SK-N-SH treated with all-trans-retinoic acid at 6 μM for 48 hours (cell line): ENCODE data around the gene MEI4.

Experiments
- ATAC-seq: fragments of 200-7000 bp; cut with Tn5 transposase; 3 replicates; pipeline ENCODE4 v1.9.1; 2020; ENCODE audit warnings: mild to moderate bottlenecking, moderate library complexity
- ARNTL ChIP-seq: fragments of 450-650 bp; formaldehyde crosslinking; IDR thresholded peaks from 2 replicates; pipeline ENCODE4 v1.5.0; 2020; ENCODE audit warnings: low read depth, mild to moderate bottlenecking, moderate library complexity, borderline replicate concordance
- BACH2 ChIP-seq: fragments of 250-450 bp; sonication (Bioruptor Pico); IDR thresholded peaks from 2 replicates; pipeline ENCODE4 v1.9.0; 2021; ENCODE audit warnings: mild to moderate bottlenecking, borderline replicate concordance
- ESRRG ChIP-seq: fragments of 250-450 bp; sonication (Bioruptor Pico); IDR thresholded peaks from 2 replicates; pipeline ENCODE4 v1.6.1; 2021; ENCODE audit warnings: mild to moderate bottlenecking
- GLIS3 ChIP-seq: fragments of 250-450 bp; sonication (Bioruptor Pico); IDR thresholded peaks from 2 replicates; pipeline ENCODE4 v1.5.0; 2020; ENCODE audit warnings: mild to moderate bottlenecking, moderate library complexity
- ISL1 ChIP-seq: fragments of 250-450 bp; sonication (Bioruptor Pico); IDR thresholded peaks from 2 replicates; pipeline ENCODE4 v2.1.2; 2022; ENCODE audit warnings: mild to moderate bottlenecking, moderate library complexity
- OSR1 ChIP-seq: fragments of 250-450 bp; sonication (Bioruptor Pico); IDR thresholded peaks from 2 replicates; pipeline ENCODE4 v1.8.0; 2022; ENCODE audit warnings: moderate library complexity, mild to moderate bottlenecking, inconsistent platforms
- PPARA ChIP-seq: fragments of 250-450 bp; sonication (Bioruptor Pico); IDR thresholded peaks from 2 replicates; pipeline ENCODE4 v1.5.0; 2020; ENCODE audit warnings: mild to moderate bottlenecking, borderline replicate concordance
- RARB ChIP-seq: fragments of 250-450 bp; sonication (Bioruptor Pico); IDR thresholded peaks from 2 replicates; pipeline ENCODE4 v1.8.0; 2021; ENCODE audit warnings: mild to moderate bottlenecking, moderate library complexity
- SNAI2 ChIP-seq: fragments of 250-450 bp; sonication (Bioruptor Pico); IDR thresholded peaks from 2 replicates; pipeline ENCODE4 v1.5.0; 2020; ENCODE audit warnings: mild to moderate bottlenecking, moderate library complexity
- TCF4 ChIP-seq: fragments of 250-450 bp; sonication (Bioruptor Pico); IDR thresholded peaks from 2 replicates; pipeline ENCODE4 v1.8.0; 2021; ENCODE audit warnings: mild to moderate bottlenecking, moderate library complexity, borderline replicate concordance
- TOX ChIP-seq: fragments of 250-450 bp; sonication (Bioruptor Pico); IDR thresholded peaks from 2 replicates; pipeline ENCODE4 v1.8.0; 2021; ENCODE audit warnings: mild to moderate bottlenecking, moderate library complexity, borderline replicate concordance
- ZC3H10 ChIP-seq: fragments of 250-450 bp; sonication (Bioruptor Pico); IDR thresholded peaks from 2 replicates; pipeline ENCODE4 v1.5.1; 2021; ENCODE audit warnings: mild to moderate bottlenecking, moderate library complexity
- ZFP3 ChIP-seq: fragments of 250-450 bp; sonication (Bioruptor Pico); IDR thresholded peaks from 2 replicates; pipeline ENCODE4 v1.5.0; 2020; ENCODE audit warnings: mild to moderate bottlenecking, moderate library complexity
- ZFP30 ChIP-seq: fragments of 450-650 bp; formaldehyde crosslinking; IDR thresholded peaks from 2 replicates; pipeline ENCODE4 v1.5.0; 2022; ENCODE audit warnings: mild to moderate bottlenecking, moderate library complexity
- ZNF565 ChIP-seq: fragments of 450-650 bp; formaldehyde crosslinking; conservative IDR thresholded peaks from 2 replicates; pipeline ENCODE4 v1.5.0; 2020; ENCODE audit warnings: low read depth, mild to moderate bottlenecking, moderate library complexity
- ZNF70 ChIP-seq: fragments of 450-650 bp; formaldehyde crosslinking; IDR thresholded peaks from 2 replicates; pipeline ENCODE4 v1.5.0; 2020; ENCODE audit warnings: mild to moderate bottlenecking, moderate library complexity
- ZNF8 ChIP-seq: fragments of 450-650 bp; formaldehyde crosslinking; IDR thresholded peaks from 2 replicates; pipeline ENCODE4 v1.5.0; 2020; ENCODE audit warnings: mild to moderate bottlenecking, moderate library complexity
- TF ChIP-seq, protein P1 (sequence below): fragments of 250-450 bp; sonication (Bioruptor Pico); IDR thresholded peaks from 2 replicates; pipeline ENCODE4 v1.5.1; 2021; ENCODE audit warnings: mild to moderate bottlenecking, moderate library complexity
- TF ChIP-seq, protein P2 (sequence below): fragments of 250-450 bp; sonication (Bioruptor Pico); IDR thresholded peaks from 2 replicates; pipeline ENCODE4 v1.5.1; 2020; ENCODE audit warnings: low read depth, mild to moderate bottlenecking, moderate library complexity
- TF ChIP-seq, protein P3 (sequence below): fragments of 250-450 bp; sonication (Bioruptor Pico); IDR thresholded peaks from 2 replicates; pipeline ENCODE4 v1.5.0; 2020; ENCODE audit warnings: mild to moderate bottlenecking, moderate library complexity
- TF ChIP-seq, protein P4 (sequence below): fragments of 250-450 bp; sonication (Bioruptor Pico); IDR thresholded peaks from 2 replicates; pipeline ENCODE4 v1.8.0; 2020; ENCODE audit warnings: mild to moderate bottlenecking, moderate library complexity, borderline replicate concordance

Gene MEI4

DNA sequence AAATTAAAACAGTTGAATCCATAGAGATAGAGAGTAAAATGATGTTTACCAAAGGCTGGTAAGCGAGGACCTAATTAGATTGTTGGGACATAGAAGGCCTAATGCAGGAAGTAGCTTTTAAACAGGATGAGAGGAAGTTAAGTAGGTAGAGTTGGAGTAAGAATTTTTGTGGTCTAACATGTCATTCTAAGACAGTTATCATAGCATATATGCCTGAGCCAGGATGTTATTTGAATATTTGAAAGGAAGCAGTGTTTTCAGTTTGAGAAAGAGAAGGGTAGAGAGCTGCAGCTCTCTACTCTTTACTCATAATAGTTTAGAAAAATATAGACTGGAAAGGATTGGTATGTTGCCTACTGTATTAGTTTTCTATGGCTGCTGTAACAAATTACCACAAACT lies 121.6 kb downstream of the MEI4 start:
- no peak for ATAC-seq
- TF ChIP-seq, protein P1, sequence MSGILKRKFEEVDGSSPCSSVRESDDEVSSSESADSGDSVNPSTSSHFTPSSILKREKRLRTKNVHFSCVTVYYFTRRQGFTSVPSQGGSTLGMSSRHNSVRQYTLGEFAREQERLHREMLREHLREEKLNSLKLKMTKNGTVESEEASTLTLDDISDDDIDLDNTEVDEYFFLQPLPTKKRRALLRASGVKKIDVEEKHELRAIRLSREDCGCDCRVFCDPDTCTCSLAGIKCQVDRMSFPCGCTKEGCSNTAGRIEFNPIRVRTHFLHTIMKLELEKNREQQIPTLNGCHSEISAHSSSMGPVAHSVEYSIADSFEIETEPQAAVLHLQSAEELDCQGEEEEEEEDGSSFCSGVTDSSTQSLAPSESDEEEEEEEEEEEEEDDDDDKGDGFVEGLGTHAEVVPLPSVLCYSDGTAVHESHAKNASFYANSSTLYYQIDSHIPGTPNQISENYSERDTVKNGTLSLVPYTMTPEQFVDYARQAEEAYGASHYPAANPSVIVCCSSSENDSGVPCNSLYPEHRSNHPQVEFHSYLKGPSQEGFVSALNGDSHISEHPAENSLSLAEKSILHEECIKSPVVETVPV (CRISPR knock-in tag): no peak
- no peak for TF ChIP-seq TCF4 (CRISPR knock-in tag)
- no peak for TF ChIP-seq OSR1 (CRISPR knock-in tag)
- TF ChIP-seq ZNF70 (CRISPR knock-in tag): no peak
- TF ChIP-seq SNAI2 (CRISPR knock-in tag): no peak
- no peak for TF ChIP-seq ESRRG (CRISPR knock-in tag)
- TF ChIP-seq, protein P2, sequence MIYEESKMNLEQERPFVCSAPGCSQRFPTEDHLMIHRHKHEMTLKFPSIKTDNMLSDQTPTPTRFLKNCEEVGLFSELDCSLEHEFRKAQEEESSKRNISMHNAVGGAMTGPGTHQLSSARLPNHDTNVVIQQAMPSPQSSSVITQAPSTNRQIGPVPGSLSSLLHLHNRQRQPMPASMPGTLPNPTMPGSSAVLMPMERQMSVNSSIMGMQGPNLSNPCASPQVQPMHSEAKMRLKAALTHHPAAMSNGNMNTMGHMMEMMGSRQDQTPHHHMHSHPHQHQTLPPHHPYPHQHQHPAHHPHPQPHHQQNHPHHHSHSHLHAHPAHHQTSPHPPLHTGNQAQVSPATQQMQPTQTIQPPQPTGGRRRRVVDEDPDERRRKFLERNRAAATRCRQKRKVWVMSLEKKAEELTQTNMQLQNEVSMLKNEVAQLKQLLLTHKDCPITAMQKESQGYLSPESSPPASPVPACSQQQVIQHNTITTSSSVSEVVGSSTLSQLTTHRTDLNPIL (CRISPR knock-in tag): no peak
- no peak for TF ChIP-seq ZFP30 (CRISPR knock-in tag)
- no peak for TF ChIP-seq ISL1
- no peak for TF ChIP-seq ZNF565 (CRISPR knock-in tag)

DNA sequence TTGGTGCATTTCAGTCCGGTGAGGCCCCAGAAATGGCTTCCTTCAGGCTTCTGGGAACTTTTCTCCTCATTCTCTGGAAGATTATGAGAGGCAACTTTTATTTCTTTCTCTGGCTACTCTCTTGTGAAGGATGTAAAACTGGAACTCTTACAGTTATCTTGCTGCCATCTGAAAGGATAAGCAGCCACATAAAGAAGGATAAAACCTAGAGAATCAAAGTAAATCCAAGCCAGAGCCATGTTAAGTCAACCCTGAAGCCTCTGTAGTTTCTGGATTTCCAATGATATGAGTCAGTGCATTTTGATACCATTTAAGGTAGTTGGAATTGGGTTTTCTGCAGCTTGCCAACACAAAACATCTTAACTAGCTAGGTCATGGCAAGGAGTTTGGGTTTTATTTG lies 123.6 kb downstream of the MEI4 start:
- TF ChIP-seq, protein P3, sequence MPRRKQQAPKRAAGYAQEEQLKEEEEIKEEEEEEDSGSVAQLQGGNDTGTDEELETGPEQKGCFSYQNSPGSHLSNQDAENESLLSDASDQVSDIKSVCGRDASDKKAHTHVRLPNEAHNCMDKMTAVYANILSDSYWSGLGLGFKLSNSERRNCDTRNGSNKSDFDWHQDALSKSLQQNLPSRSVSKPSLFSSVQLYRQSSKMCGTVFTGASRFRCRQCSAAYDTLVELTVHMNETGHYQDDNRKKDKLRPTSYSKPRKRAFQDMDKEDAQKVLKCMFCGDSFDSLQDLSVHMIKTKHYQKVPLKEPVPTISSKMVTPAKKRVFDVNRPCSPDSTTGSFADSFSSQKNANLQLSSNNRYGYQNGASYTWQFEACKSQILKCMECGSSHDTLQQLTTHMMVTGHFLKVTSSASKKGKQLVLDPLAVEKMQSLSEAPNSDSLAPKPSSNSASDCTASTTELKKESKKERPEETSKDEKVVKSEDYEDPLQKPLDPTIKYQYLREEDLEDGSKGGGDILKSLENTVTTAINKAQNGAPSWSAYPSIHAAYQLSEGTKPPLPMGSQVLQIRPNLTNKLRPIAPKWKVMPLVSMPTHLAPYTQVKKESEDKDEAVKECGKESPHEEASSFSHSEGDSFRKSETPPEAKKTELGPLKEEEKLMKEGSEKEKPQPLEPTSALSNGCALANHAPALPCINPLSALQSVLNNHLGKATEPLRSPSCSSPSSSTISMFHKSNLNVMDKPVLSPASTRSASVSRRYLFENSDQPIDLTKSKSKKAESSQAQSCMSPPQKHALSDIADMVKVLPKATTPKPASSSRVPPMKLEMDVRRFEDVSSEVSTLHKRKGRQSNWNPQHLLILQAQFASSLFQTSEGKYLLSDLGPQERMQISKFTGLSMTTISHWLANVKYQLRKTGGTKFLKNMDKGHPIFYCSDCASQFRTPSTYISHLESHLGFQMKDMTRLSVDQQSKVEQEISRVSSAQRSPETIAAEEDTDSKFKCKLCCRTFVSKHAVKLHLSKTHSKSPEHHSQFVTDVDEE (CRISPR knock-in tag): no peak
- TF ChIP-seq ARNTL (CRISPR knock-in tag) (no peak), ISL1 (no peak), TCF4 (CRISPR knock-in tag) (no peak)
- no peak for ATAC-seq

DNA sequence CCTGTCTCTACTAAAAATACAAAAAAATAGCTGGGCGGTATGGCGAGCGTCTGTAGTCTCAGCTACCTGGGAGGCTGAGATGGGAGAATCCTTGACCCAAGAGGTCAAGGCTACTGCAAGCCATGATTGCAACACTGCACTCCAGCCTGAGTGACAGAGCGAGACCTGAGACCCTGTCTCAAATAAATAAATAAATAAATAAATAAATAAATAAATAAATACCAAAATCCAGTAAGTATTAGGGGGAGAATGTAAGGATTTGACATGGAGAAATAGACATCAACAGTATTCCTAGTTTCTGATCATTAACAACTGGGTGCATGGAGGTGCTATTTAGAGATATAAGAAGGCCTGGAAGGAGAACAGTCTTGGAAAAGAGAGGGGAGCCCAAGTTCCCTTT lies 125.7 kb downstream of the MEI4 start:
- no peak for ATAC-seq
- no peak for TF ChIP-seq TCF4 (CRISPR knock-in tag)

DNA sequence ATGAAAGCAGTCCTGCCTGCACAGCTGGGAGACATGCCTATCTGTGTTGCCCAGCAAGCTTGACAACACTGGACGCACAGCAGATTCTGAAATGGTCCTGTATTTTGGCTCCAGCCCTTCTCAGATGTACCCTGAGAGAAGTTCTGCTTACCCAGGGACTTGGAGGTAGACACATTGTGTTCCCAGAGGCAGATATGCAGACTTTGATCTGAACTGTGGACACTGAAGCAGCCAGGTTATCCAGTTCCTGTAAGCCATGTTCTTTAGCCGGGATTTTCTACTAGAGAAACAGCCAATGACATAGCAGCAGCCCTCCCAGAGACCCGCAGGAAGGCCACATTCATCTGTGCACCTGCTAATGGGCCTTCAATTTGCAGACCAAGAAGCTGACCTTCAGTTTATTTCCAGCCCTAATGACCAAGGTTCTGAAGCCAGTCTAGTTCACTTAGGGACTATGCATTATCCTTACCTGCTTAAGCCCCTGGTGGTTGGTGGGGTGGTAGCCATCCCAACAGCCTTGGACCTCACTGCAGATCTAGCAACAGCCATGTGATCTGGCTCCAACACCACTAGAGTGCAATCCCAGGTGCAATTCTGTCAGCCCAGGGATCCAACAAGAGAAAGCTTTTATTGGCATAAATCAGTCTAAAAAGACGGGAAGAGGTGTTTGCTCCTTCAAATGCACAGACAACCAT lies 134.2 kb downstream of the MEI4 start:
- no peak for ATAC-seq
- no peak for TF ChIP-seq BACH2
- TF ChIP-seq ZNF8 (CRISPR knock-in tag): no peak
- no peak for TF ChIP-seq GLIS3
- TF ChIP-seq PPARA (CRISPR knock-in tag): no peak
- no peak for TF ChIP-seq ZC3H10 (CRISPR knock-in tag)
- no peak for TF ChIP-seq ISL1
- TF ChIP-seq TOX (CRISPR knock-in tag): no peak
- TF ChIP-seq ESRRG (CRISPR knock-in tag): no peak
- no peak for TF ChIP-seq ZFP30 (CRISPR knock-in tag)

DNA sequence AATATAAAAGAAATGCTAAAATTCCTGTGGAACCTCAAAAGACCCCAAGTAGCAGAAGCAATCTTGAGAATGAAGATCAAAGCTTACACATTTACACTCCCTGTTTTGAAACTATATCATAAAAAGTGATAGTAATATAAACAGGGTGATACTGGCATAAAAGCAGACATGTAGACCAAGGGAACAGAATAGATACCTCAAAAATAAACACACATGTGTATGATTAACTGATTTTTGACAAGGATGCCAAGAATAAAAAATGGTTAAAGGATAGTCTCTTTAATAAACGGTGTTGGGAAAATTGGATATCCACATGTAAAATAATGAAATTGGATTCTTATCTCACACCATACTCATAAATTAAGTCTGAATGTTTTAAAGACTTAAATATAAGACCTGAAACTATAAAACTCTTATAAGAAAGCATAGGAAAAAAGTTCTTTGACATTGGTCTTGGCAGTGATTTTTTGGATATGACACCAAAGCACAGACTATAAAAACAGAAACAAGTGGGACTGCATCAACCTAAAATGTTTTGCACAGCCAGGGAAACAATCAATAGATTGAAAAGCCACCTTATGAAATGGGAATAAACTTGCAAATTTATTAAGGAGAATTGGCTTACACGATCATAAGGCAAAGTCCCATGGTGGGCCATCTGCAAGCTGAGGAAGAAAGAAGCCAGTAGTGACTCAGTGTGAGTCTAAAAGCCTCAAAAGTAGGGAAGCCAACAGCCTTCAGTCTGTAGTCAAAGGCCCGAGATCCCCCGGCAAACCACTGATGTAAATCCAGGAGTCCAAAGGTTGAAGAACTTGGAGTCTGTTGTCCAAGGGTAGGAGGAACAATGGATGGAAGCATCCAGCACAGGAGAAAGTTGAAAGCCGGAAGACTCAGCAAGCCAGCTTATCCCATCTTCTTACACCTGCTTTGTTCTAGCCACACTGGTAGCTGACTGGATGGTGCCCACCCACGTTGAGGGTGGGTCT lies 144.3 kb downstream of the MEI4 start:
- ATAC-seq: no peak
- TF ChIP-seq ARNTL (CRISPR knock-in tag): no peak
- TF ChIP-seq ZFP3 (CRISPR knock-in tag): no peak
- TF ChIP-seq ISL1: no peak
- TF ChIP-seq, protein P4, sequence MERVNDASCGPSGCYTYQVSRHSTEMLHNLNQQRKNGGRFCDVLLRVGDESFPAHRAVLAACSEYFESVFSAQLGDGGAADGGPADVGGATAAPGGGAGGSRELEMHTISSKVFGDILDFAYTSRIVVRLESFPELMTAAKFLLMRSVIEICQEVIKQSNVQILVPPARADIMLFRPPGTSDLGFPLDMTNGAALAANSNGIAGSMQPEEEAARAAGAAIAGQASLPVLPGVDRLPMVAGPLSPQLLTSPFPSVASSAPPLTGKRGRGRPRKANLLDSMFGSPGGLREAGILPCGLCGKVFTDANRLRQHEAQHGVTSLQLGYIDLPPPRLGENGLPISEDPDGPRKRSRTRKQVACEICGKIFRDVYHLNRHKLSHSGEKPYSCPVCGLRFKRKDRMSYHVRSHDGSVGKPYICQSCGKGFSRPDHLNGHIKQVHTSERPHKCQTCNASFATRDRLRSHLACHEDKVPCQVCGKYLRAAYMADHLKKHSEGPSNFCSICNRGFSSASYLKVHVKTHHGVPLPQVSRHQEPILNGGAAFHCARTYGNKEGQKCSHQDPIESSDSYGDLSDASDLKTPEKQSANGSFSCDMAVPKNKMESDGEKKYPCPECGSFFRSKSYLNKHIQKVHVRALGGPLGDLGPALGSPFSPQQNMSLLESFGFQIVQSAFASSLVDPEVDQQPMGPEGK (CRISPR knock-in tag): no peak
- no peak for TF ChIP-seq GLIS3
- no peak for TF ChIP-seq ZFP30 (CRISPR knock-in tag)
- no peak for TF ChIP-seq RARB (CRISPR knock-in tag)
- no peak for TF ChIP-seq TCF4 (CRISPR knock-in tag)
- TF ChIP-seq, all 23 proteins: peak for 0
